Pancreas (tissue), 10 donors: Measurements from ENCODE around the gene ARPC5L. TPM values are rescaled to one million over a fixed set of nuclear protein-coding genes. Genes with fewer than 3 reads are reported as not detected.

Source experiments
- ATAC-seq, 4 donors: fragments of 200-7000 bp; cut with Tn5 transposase; one replicate each; pipeline versions ENCODE4 v1.8.0 to v1.9.1; 2020; ENCODE audit warnings: mild to moderate bottlenecking in 4 of 4, moderate library complexity in 4 of 4
- DNase-seq, 6 donors: peaks; one replicate each; pipeline ENCODE4 v3.0.0-alpha.2; 2020
- FAIRE-seq: peaks from 2 replicates; lab custom pipeline; 2012; peaks lifted over from hg19 to GRCh38; lab: Jason Lieb, UNC
- H3K27ac ChIP-seq, 4 donors: fragments of 200-600 bp; sonication (generic); 1 replicate in 3 of 4; 2 replicates in 1 of 4; pipeline versions ENCODE4 v1.5.0 to v1.8.0; 2020
- H3K27me3 ChIP-seq, 4 donors: fragments of 200-600 bp; one replicate each; pipeline ENCODE4 v1.8.0; 2021
- H3K36me3 ChIP-seq, 3 donors: fragments of 200-600 bp; sonication (generic) in 1 of 3; one replicate each; pipeline versions ENCODE4 v1.5.0 to v1.8.0; 2020 to 2021
- H3K4me1 ChIP-seq, 3 donors: fragments of 200-600 bp; one replicate each; pipeline ENCODE4 v1.8.0; 2021
- H3K4me3 ChIP-seq, 4 donors: fragments of 200-600 bp; sonication (generic) in 2 of 4; one replicate each; pipeline versions ENCODE4 v1.5.0 to v1.8.0; 2020 to 2021
- H3K9me3 ChIP-seq, 4 donors: fragments of 200-600 bp; one replicate each; pipeline ENCODE4 v1.8.0; 2021
- CTCF ChIP-seq, 4 donors: fragments of 200-600 bp; sonication (generic) in 3 of 4; IDR thresholded peaks; one replicate each; pipeline versions ENCODE4 v1.5.0 to v1.8.0; 2021; ENCODE audit warnings: antibody characterized with exemption in 4 of 4
- WGBS, 2 donors: extraction: QIAGEN DNeasy Blood & Tissue Kit; methylation state at CpG; one replicate each; pipeline ENCODE4 v1.1.7; 2013; 5-methylcytosine and 5-hydroxymethylcytosine counted together
- intact Hi-C, 3 donors: fragments of 100-400 bp; cut with DNase I; formaldehyde crosslinking; loops; one replicate each; pipeline versions ENCODE4 v1.11.1 to v1.14.2; 2022
- polyA plus RNA-seq, 2 donors: library from polyadenylated mRNA; stranded (reverse); fragments of 200-250 nt; gene quantifications; one replicate each; pipeline ENCODE4 v1.2.3, GENCODE V29; 2013
- total RNA-seq, 6 donors: library from RNA; stranded (reverse); fragmentation: NEBNext Ultra II Directional in 4 of 6; extraction: Animal tissue kit (Norgen Biotek cat#: 25700) in 4 of 6; gene quantifications; one replicate each; pipeline versions ENCODE4 v1.2.1 to v1.2.4, GENCODE V29; 2021 to 2023
- donor health status: healthy with polysubstance abuse.
- donor health status: DM: no; HTN: no; CAD: no; lungs with moderate emphysema.
- donor health status: DM: no; HTN: no; CAD: no.
- donor health status: control.
- donor health status: control.
- donor health status: Bipolar disorder and iron deficiency.
- donor health status: DM: yes; HTN: yes; CAD: no.
- donor health status: DM: no; HTN: no; CAD: no.
- donor health status: DM: no; HTN: no; CAD: no.
- donor health status: DM: yes; HTN: yes; CAD: no.

ARPC5L gene
- total and polyA plus RNA-seq, 8 donors = 7.0 to 24.4 (median 12.2) TPM

GRCh38 chr9:124855944-124856765 is 5.8 kb upstream of the ARPC5L start:
- FAIRE-seq (no peak), ATAC-seq (peak in 3 of 4 donors; percentile 17 to 48 (median 26)), DNase-seq (peak in 2 of 6 donors; percentile 46 to 72)
- no peaks in the 10 kb centered on the region for H3K9me3 ChIP-seq
- WGBS, 2 donors = 57 to 63% methylated on average over 16 of the region's 16 CpGs
- intact Hi-C loops = loop anchor here in 1 of 3 donors (10.0 kb wide), 1 partner anchor 71 kb away; no protein-coding TSS in a partner anchor
- H3K36me3 ChIP-seq = peaks cover 6 to 37% (median 16%) of the 10 kb centered on the region in 3 donors
- no peak overlapping the region for H3K4me3 ChIP-seq
- TF ChIP-seq CTCF (IDR thresholded peaks at IDR 0.05) = peak in 1 of 4 donors; percentile 7
- H3K27ac ChIP-seq = no peak overlapping the region
- H3K4me1 ChIP-seq = peaks cover 0 to 21% (median 12%) of the 10 kb centered on the region in 3 donors
- no peaks in the 10 kb centered on the region for H3K27me3 ChIP-seq

DNA sequence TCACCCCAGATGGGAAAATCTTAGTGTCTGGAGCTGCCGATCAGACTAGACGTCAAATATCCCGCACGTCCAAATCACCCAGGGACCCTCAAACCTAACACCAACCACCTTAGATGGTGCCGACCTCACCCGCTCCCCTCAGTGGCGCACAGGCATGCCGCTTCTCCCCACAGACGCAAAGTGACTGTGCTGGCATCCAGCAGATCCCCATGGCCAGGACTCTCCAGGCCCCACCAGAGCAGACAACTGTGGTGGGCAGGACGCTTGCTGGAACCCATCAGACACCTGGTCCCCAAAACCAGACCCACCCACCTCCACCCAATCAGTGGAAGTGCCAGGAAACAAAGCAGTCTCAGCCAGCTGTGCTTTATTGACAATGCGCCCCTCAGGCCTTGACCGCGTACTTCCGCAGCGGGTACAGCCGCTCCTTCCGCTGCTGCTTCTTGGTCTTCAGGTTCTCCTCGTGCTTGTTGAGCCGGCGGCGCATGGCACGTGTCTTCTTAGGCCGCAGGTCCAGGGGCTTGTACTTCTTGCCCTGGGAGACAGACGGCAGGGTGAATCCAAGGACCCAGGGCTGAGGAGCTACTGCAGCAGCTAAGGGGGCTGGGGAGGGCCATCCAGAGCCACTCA is 4.3 kb upstream of the ARPC5L start:
- no peak for FAIRE-seq
- 82 to 85% methylated on average over 21 to 24 of the region's 24 CpGs for WGBS, 2 donors

DNA sequence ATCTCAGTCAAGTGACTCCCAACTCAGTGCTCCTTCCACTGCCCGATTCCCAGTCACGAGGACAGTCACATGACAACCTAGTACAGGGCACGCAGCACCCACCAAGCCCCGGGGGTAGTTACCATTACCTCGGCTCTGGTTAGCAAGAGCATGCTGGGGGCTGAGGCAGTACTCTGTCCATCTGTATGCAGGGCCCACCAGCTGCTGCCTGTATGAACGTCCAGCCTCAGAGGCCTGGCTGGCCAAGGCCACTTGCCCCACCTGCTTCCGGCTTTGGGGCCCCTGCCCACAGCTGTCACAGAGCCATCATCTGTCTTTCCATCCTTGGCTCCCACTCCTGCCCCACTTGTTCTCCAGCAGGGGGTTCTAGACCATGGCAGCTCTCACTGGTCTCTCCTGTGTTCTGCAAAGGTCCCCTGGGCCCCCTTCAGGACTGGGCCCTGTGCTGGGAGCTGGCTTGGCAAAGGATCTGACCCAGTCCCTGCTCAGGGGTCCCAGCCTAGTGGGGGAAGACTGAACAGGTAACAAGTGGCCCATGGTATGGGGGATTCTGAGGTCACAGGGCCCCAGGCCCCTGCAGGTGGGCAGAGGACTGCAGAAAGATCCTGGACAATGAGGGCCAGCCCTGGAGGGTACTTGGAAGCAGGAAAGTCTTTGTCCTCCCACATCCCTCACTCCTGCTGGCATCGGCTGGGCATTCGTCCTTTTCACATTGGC is 3.4 kb upstream of the ARPC5L start:
- peak overlapping the region in 1 of 4 donors; percentile 2 for H3K4me3 ChIP-seq
- TF ChIP-seq CTCF (IDR thresholded peaks at IDR 0.05) = no peak
- WGBS, 2 donors = 65 to 69% methylated on average over 9 of the region's 9 CpGs
- FAIRE-seq (no peak), DNase-seq (peak in 1 of 6 donors; percentile 26), ATAC-seq (no peak)
- peaks cover 6 to 37% (median 16%) of the 10 kb centered on the region in 3 donors for H3K36me3 ChIP-seq
- no peak overlapping the region for H3K27ac ChIP-seq
- peaks cover 0 to 24% (median 23%) of the 10 kb centered on the region in 3 donors for H3K4me1 ChIP-seq
- H3K9me3 ChIP-seq = no peaks in the 10 kb centered on the region
- intact Hi-C loops = loop anchor here in 1 of 3 donors (10.0 kb wide), 1 partner anchor 74 kb away; no protein-coding TSS in a partner anchor
- no peaks in the 10 kb centered on the region for H3K27me3 ChIP-seq

More for the DNA sequence above, 4.3 kb upstream of the ARPC5L start:
- Histone ChIP-seq H3K36me3 (peaks cover 6 to 37% (median 16%) of the 10 kb centered on the region in 3 donors), H3K27me3 (no peaks in the 10 kb centered on the region), H3K9me3 (no peaks in the 10 kb centered on the region), H3K4me3 (no peak overlapping the region), H3K27ac (no peak overlapping the region), H3K4me1 (peaks cover 0 to 18% (median 15%) of the 10 kb centered on the region in 3 donors)
- peak in 1 of 6 donors; percentile 26 for DNase-seq
- intact Hi-C loops = loop anchor here in 1 of 3 donors (10.0 kb wide), 1 partner anchor 73 kb away; no protein-coding TSS in a partner anchor
- TF ChIP-seq CTCF (IDR thresholded peaks at IDR 0.05) = no peak
- ATAC-seq = no peak

DNA sequence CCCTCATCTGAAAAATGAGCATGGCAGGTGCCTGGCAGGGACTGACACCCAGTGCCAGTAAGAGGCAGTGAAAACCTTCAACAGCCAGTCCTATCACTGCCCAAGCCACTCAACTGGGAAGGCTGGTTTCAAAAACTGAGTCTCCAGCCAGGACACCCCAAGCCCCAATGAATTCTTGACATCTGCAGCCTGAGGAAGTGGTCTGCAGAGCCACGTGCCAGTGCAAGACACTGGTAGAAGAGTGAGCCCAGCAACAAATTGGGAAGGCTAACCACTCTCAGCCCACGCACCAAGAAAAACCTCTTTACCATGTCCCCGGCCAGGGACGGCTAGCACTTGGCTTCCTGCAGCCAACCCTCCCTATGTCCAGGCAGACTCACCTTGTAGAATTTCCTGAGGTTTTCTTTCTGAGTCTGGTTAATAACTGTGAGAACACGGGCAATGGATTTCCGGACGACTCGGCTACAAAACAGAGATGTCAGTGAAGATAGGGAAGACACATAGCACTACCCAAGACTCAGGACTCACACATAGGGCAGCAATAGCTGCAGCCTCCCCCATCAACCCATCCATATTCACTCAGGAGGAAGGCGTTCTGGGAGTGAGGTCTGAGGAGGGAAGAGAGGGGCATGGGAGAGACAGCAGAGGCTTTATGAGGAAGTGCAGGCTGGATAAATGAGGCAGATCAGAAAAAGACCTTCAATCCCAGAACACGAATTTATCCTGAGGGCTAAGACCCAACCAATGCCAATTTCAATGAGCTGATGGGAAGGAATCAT is 1.9 kb upstream of the ARPC5L start:
- DNase-seq = no peak
- no peaks in the 10 kb centered on the region for H3K9me3 ChIP-seq
- FAIRE-seq = no peak
- 38 to 52% methylated on average over 10 of the region's 10 CpGs for WGBS, 2 donors
- no peaks in the 10 kb centered on the region for H3K27me3 ChIP-seq
- peaks cover 0 to 27% (median 23%) of the 10 kb centered on the region in 3 donors for H3K4me1 ChIP-seq
- intact Hi-C loops = loop anchor here in 1 of 3 donors (10.0 kb wide), 1 partner anchor 75 kb away; no protein-coding TSS in a partner anchor
- peak overlapping the region in 3 of 4 donors; percentile 3 to 69 (median 50) for H3K4me3 ChIP-seq
- no peak for ATAC-seq
- no peak overlapping the region for H3K27ac ChIP-seq
- peaks cover 6 to 37% (median 16%) of the 10 kb centered on the region in 3 donors for H3K36me3 ChIP-seq
- TF ChIP-seq CTCF (IDR thresholded peaks at IDR 0.05) = no peak
